Lower leg skin (tissue), 3 donors: ENCODE measurements around the gene CDK3.

ENCODE experiments used
- POLR2A ChIP-seq, 2 donors: fragments of 450-650 bp; IDR thresholded peaks; one replicate each; pipeline ENCODE4 v1.6.1; 2016 to 2017; ENCODE audit warnings: antibody characterized with exemption in 2 of 2, mild to moderate bottlenecking in 1 of 2, moderate library complexity in 1 of 2
- TF ChIP-seq, protein P1 (sequence below), 3 donors: fragments of 450-650 bp; IDR thresholded peaks; one replicate each; pipeline ENCODE4 v1.5.1; 2016; ENCODE audit warnings: antibody characterized with exemption in 3 of 3, mild to moderate bottlenecking in 3 of 3, moderate library complexity in 2 of 3

GRCh38 chr17:76007131-76007849, 6.6 kb downstream of the CDK3 start:
- TF ChIP-seq, protein P1, sequence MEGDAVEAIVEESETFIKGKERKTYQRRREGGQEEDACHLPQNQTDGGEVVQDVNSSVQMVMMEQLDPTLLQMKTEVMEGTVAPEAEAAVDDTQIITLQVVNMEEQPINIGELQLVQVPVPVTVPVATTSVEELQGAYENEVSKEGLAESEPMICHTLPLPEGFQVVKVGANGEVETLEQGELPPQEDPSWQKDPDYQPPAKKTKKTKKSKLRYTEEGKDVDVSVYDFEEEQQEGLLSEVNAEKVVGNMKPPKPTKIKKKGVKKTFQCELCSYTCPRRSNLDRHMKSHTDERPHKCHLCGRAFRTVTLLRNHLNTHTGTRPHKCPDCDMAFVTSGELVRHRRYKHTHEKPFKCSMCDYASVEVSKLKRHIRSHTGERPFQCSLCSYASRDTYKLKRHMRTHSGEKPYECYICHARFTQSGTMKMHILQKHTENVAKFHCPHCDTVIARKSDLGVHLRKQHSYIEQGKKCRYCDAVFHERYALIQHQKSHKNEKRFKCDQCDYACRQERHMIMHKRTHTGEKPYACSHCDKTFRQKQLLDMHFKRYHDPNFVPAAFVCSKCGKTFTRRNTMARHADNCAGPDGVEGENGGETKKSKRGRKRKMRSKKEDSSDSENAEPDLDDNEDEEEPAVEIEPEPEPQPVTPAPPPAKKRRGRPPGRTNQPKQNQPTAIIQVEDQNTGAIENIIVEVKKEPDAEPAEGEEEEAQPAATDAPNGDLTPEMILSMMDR (IDR thresholded peaks at IDR 0.05): no peak
- TF ChIP-seq POLR2A (IDR thresholded peaks at IDR 0.05): no peak
